Measurements from ENCODE around the gene CAB39.

CAB39 gene

DNA sequence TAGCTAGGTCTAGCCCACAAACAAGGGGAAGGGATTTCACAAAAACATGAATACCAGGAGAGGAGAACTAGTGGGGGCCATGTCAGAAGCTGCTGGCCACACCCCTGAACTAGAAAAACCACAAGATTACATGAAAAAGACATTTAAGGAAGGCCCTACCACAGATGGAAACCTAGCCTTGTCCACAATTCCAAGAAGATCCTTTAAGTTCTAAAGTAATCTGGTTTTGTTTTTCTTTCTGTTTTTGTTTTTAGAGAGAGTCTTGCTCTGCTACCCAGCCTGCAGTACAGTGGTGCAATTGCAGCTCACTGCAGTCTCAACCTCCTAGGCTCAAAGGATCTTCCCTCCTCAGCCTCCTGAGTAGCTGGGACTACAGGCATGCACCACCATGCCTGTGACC, 34.2 kb upstream of the CAB39 start:
- no peaks in the 10 kb centered on the region for H3K27me3 ChIP-seq (ENCODE audit: insufficient read depth, low read depth)
- H2AFZ ChIP-seq (ENCODE audit: low read depth), result no peak overlapping the region
- no peaks in the 10 kb centered on the region for H3K79me2 ChIP-seq (ENCODE audit: insufficient read depth, low read depth)
- no peaks in the 10 kb centered on the region for H4K20me1 ChIP-seq (ENCODE audit: insufficient read depth)
- TF ChIP-seq, protein P1, sequence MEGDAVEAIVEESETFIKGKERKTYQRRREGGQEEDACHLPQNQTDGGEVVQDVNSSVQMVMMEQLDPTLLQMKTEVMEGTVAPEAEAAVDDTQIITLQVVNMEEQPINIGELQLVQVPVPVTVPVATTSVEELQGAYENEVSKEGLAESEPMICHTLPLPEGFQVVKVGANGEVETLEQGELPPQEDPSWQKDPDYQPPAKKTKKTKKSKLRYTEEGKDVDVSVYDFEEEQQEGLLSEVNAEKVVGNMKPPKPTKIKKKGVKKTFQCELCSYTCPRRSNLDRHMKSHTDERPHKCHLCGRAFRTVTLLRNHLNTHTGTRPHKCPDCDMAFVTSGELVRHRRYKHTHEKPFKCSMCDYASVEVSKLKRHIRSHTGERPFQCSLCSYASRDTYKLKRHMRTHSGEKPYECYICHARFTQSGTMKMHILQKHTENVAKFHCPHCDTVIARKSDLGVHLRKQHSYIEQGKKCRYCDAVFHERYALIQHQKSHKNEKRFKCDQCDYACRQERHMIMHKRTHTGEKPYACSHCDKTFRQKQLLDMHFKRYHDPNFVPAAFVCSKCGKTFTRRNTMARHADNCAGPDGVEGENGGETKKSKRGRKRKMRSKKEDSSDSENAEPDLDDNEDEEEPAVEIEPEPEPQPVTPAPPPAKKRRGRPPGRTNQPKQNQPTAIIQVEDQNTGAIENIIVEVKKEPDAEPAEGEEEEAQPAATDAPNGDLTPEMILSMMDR (conservative IDR thresholded peaks at IDR 0.05; ENCODE audit: low read depth, low read length), result no peak
- H3K36me3 ChIP-seq (ENCODE audit: insufficient read depth), result no peaks in the 10 kb centered on the region
- H3K4me1 ChIP-seq (ENCODE audit: low read depth, poor library complexity, severe bottlenecking), result peaks cover 8% of the 10 kb centered on the region
- H3K27ac ChIP-seq, result no peak overlapping the region
- no peak overlapping the region for H3K4me3 ChIP-seq (IDR thresholded peaks at IDR 0.05; ENCODE audit: insufficient read depth, low read depth, low read length)
- H3K9ac ChIP-seq, result no peak overlapping the region
- no peak overlapping the region for H3K4me2 ChIP-seq

DNA sequence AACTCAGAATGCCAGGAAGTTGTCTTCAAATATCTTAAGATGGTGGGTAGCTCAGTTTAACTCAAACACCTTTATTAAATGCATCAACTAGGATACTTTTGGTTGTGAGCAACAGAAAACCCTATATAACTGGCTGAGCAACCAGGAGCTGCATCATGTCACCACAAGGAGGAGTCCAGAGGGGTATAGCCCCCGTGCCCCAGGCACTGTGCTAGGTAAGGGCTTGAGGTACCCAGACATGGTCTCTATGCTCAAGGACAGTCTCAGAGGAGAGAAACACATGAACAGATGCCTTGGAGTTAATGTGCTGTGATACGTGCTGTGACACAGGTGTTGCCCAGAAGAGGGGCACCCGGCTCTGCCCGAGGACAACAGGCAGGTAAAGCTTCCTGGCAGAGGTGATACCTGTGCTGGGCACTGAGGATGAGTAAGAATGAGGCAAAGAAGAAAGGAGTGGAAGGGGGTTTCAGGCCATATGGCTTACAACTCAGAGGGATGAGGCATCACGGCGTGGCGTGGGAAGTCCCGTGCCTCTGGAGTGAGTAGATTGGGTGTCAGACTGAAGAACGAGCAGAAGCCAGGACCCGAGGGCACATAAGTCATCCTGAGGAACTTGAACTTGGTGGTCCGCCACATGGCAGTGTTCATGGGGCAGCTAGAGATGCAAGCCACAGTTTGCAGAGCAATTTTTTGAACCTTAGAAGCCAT, 32.0 kb upstream of the CAB39 start:
- H3K79me2 ChIP-seq (ENCODE audit: insufficient read depth, low read depth), result no peaks in the 10 kb centered on the region
- H3K36me3 ChIP-seq (ENCODE audit: insufficient read depth), result no peaks in the 10 kb centered on the region
- H3K4me2 ChIP-seq, result no peak overlapping the region
- no peak overlapping the region for H2AFZ ChIP-seq (ENCODE audit: low read depth)
- peaks cover 20% of the 10 kb centered on the region for H3K4me1 ChIP-seq (ENCODE audit: low read depth, poor library complexity, severe bottlenecking)
- no peak overlapping the region for H3K27ac ChIP-seq
- no peaks in the 10 kb centered on the region for H4K20me1 ChIP-seq (ENCODE audit: insufficient read depth)
- TF ChIP-seq, protein P1 (conservative IDR thresholded peaks at IDR 0.05; ENCODE audit: low read depth, low read length), result no peak
- H3K4me3 ChIP-seq (IDR thresholded peaks at IDR 0.05; ENCODE audit: insufficient read depth, low read depth, low read length), result no peak overlapping the region
- H3K9ac ChIP-seq, result no peak overlapping the region
- H3K27me3 ChIP-seq (ENCODE audit: insufficient read depth, low read depth), result no peaks in the 10 kb centered on the region

DNA sequence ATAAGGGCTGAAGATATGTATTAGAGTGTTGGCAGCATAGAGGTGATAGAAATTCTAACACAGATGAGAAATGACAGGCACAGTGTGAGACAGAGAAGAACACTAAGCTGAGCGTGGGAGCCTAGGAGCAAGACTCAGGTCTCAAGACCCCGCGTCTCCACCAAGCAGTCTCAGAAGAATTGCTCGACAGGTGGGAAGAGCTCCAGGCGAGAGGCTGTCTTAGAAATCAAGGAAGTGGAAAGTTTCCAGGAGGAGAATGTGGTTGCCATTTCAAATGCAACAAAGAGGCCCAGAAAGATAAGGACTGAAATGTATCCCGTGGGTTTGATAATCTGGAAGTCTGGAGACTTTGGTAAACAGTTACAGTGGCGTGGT, 31.5 kb upstream of the CAB39 start:
- Histone ChIP-seq H3K4me1 (ENCODE audit: low read depth, poor library complexity, severe bottlenecking) (peaks cover 24% of the 10 kb centered on the region), H4K20me1 (ENCODE audit: insufficient read depth) (no peaks in the 10 kb centered on the region), H3K4me3 (IDR thresholded peaks at IDR 0.05; ENCODE audit: insufficient read depth, low read depth, low read length) (no peak overlapping the region), H3K36me3 (ENCODE audit: insufficient read depth) (no peaks in the 10 kb centered on the region), H3K27me3 (ENCODE audit: insufficient read depth, low read depth) (no peaks in the 10 kb centered on the region), H3K27ac (no peak overlapping the region), H3K9ac (no peak overlapping the region), H3K4me2 (no peak overlapping the region), H2AFZ (ENCODE audit: low read depth) (no peak overlapping the region), H3K79me2 (ENCODE audit: insufficient read depth, low read depth) (no peaks in the 10 kb centered on the region)
- TF ChIP-seq, protein P1 (conservative IDR thresholded peaks at IDR 0.05; ENCODE audit: low read depth, low read length), result no peak

DNA sequence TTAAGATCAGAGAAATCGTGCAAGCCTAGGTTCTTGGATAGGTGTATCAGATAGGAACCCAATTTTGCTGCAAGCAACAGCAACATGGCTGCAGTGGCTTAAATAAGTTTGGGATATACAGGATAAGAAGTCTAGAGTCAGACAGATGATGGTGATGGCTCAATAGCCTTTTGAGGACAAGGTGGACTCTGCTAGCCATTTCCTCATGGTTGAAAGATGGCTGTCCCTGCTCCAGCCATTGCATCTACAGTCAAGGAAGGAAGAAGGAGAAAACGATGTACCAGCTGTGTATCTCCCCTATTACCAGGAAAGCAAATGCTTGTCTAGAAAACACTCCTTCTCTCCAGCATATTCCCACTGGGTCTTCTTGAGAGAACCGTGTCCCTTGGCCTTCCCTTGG, 30.1 kb upstream of the CAB39 start:
- TF ChIP-seq, protein P1 (conservative IDR thresholded peaks at IDR 0.05; ENCODE audit: low read depth, low read length), result no peak
- Histone ChIP-seq H3K4me2 (no peak overlapping the region), H2AFZ (ENCODE audit: low read depth) (no peak overlapping the region), H3K36me3 (ENCODE audit: insufficient read depth) (no peaks in the 10 kb centered on the region), H3K4me3 (IDR thresholded peaks at IDR 0.05; ENCODE audit: insufficient read depth, low read depth, low read length) (no peak overlapping the region), H3K9ac (no peak overlapping the region), H3K4me1 (ENCODE audit: low read depth, poor library complexity, severe bottlenecking) (peaks cover 24% of the 10 kb centered on the region), H3K27me3 (ENCODE audit: insufficient read depth, low read depth) (no peaks in the 10 kb centered on the region), H3K27ac (no peak overlapping the region), H3K79me2 (ENCODE audit: insufficient read depth, low read depth) (no peaks in the 10 kb centered on the region), H4K20me1 (ENCODE audit: insufficient read depth) (no peaks in the 10 kb centered on the region)
